HG02588 (cell line): ENCODE data around the gene CPZ.
"Not testable (repeated sequence)": the region's sequence is repeated elsewhere in the genome, so short reads cannot be mapped to it uniquely, and the experiment has no call there.

Experiments used
- ATAC-seq: cut with Tn5 transposase; IDR thresholded peaks from one replicate; pipeline ENCODE4 v1.9.1; 2021; ENCODE audit warnings: mild to moderate bottlenecking, moderate library complexity; ENCODE audit not compliant: unreplicated experiment

CPZ gene

GRCh38 chr4:8608714-8609391 lies 16.3 kb downstream of the CPZ start:
- ATAC-seq = no peak

DNA sequence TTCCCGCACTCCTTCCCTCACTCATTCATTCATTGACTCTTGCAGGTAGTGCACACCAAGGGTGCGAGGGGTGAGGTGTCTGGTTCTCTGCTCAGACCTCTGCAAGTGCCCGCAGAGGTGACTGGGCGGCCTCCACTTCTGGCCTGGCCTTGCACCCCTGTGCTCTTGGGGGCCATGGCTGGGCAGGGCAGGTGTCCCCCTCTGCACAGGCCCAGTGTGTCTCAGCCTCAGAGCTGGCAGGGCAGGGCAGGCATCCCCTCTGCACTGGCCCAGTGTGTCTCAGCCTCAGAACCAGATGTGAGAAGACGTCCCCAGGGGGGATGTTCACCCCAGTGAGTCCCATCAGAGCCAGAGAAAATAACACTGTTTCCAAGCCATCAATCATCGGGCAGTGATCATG lies 16.8 kb downstream of the CPZ start:
- ATAC-seq = no peak

- ATAC-seq = no peak
These were observed 17.3 kb downstream of the CPZ start for GRCh38 chr4:8609824-8610350.

- no peak for ATAC-seq
These were observed 18.5 kb downstream of the CPZ start for GRCh38 chr4:8610858-8611616.

GRCh38 chr4:8612646-8613045 lies 20.1 kb downstream of the CPZ start:
- no peak for ATAC-seq

- ATAC-seq = no peak
These were observed 21.1 kb downstream of the CPZ start for GRCh38 chr4:8613421-8614364.

DNA sequence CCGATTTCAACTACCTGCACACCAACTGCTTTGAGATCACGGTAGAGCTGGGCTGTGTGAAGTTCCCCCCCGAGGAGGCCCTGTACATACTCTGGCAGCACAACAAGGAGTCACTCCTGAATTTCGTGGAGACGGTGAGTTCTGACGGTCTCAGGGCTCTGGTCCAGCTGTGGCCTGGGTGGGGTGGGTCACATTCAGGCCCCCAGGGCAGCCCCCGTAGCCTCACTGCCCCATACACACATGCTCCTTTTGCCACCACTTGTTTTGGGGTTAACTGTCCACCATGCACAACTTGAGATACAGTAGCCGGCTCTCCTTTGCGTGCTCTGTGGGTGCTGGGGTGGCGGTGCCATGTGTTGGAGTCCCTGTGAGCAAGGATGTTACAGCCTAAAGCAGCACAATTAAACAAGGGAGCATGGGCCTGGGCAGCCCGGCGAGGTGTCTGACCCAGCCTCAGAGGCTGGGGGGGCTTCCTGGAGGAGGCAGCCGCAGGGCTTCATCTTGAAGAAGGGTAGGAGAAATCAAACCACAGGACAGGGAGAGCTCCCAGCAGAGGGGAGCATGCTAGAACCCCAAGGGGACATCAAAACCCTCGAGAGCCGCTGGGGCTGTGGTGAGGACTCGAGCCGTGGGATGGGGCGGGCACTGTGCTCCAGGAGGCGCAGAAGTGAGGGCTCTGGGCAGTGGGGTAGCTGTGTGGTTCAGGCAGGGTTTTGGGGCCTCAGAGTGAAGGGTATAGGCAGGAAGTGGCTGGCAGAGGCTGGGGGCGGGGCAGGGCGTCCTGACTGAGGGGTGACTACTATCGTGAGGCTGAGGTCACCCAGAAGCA lies 22.0 kb downstream of the CPZ start:
- no peak for ATAC-seq

DNA sequence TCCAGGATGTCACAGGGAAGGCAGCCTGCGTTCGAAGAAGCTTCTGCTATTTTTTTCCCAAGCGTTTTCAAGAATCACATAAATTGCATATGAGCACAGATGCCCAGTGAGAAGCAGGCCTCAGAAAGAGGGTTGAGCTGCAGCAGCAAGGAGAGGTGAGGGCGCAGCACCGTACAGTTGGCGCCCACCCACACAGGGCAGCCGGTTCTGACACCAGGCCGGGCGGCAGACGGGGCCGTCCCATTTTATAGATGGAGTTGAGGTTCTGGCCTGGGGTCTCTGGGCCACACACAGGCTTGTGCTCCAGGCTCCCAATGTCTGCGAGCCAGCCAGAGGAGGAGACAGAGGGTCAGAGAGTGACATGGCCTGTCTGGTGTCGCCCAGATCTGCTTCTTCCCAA lies 22.8 kb downstream of the CPZ start:
- ATAC-seq = no peak

DNA sequence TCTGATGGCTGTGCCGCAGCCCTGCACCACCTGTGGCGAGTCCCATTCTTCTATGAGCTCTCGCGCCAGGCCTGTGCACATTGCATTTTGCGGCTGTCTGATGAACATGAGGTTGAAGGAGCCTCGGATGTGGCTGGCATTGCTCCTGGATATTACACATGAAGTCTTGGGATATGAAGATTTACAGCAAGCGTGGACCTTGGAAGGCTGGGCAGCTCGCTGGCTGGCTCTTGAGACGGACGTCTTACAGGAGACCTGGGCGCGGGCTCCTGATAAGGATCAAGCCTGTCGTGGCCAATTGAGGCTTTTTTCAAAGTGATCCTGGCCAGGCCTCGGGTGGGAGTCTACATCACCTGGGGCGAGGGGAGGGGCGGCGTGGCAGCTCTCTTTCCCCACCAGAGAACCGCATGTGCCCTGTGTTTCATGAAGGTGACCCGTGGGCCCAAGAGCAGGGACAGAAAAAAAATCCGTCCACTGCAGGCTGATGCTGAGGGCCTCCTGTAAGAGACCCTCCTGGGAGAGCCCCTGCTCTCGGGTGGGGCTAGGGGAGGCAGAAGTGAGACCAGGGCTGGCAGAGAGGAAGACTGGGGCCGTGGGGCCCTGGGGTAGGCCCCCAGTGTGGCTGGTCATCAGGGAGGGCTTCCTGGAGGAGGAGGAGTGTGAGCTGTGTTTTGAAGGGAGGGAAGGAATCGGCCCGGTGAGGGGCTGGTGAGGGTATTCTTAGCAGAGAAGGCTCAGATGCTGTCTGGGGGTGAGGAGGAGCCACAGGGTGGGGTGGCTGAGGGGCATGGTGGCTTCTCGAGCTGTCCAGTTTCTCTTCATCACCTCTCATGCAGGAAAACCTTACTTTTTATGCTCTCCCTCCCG lies 23.6 kb downstream of the CPZ start:
- ATAC-seq = no peak

DNA sequence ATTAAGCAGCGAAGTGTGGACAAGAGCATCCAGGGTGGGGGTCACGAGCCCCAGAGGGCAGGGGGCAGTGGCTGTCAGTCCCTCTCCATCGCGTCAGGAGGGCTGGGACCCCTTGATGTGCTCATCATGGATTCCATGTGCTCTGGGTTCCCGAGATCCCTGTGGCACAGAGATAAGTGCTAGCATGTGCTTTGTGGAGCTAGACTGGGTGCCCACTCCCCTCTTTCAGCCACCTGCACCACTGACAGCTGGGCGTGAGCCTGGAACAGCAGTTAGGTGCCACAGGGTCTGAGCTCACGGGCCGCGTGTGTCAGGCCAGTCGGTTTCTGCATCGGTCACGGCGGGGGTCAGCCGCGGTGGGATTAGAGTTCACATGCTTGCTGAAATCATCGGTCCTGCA lies 24.3 kb downstream of the CPZ start:
- ATAC-seq = no peak

- no peak for ATAC-seq
These were observed 25.0 kb downstream of the CPZ start for GRCh38 chr4:8617486-8618040.

DNA sequence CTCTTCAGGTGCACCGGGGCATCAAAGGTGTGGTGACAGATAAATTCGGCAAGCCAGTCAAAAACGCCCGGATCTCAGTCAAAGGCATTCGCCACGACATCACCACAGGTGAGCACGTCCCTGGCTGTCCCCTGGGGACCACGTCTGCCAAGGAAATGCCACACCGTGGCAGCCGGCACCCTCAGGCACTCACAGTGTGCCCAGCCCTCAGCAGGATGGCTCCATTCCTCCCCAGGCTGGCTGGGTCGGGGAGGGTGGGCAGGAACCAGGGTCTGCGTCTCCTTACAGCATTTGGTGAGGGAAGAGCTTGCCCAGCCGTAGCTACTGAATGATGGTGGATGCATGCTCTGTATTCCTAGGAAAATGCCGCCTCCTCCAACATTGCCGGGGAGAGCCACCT lies 25.9 kb downstream of the CPZ start:
- no peak for ATAC-seq

- no peak for ATAC-seq
These were observed 26.6 kb downstream of the CPZ start for GRCh38 chr4:8618961-8619720.

GRCh38 chr4:8621135-8621534 lies 28.6 kb downstream of the CPZ start:
- ATAC-seq = not testable (repeated sequence)

GRCh38 chr4:8624601-8625272 lies 32.2 kb downstream of the CPZ start:
- ATAC-seq = not testable (repeated sequence)

- ATAC-seq = not testable (repeated sequence)
These were observed 37.8 kb downstream of the CPZ start for GRCh38 chr4:8630240-8630905.

GRCh38 chr4:8631896-8632295 lies 39.3 kb downstream of the CPZ start:
- not testable (repeated sequence) for ATAC-seq
